Motor neuron (in vitro differentiated cells): ENCODE results near the gene TRPV6. TPM values are rescaled to one million over a fixed set of nuclear protein-coding genes. Genes with fewer than 3 reads are reported as not detected.

ENCODE experiments used
- ATAC-seq, 8 experiments: fragments of 200-7000 bp; cut with Tn5 transposase; replicated peaks in 6 of 8; 2 replicates each; pipeline ENCODE4 v1.8.0; 2021; ENCODE audit warnings: mild to moderate bottlenecking in 8 of 8, moderate library complexity in 8 of 8
- H3K27ac ChIP-seq, 2 donors: fragments of 250-450 bp; sonication (Bioruptor Pico); 2 replicates each; pipeline ENCODE4 v1.9.0; 2021; ENCODE audit warnings: antibody characterized with exemption in 2 of 2, mild to moderate bottlenecking in 2 of 2, moderate library complexity in 1 of 2
- H3K4me1 ChIP-seq, 2 donors: fragments of 250-450 bp; sonication (Bioruptor Pico); replicated peaks in 1 of 2; 2 replicates each; pipeline ENCODE4 v1.6.1; 2021; ENCODE audit warnings: antibody characterized with exemption in 2 of 2, mild to moderate bottlenecking in 2 of 2, moderate library complexity in 1 of 2
- H3K4me3 ChIP-seq, 5 donors: fragments of 250-450 bp; sonication (Bioruptor Pico); 2 replicates each; pipeline ENCODE4 v1.9.0; 2021; ENCODE audit warnings: antibody characterized with exemption in 5 of 5, mild to moderate bottlenecking in 5 of 5, moderate library complexity in 4 of 5
- WGBS, 10 experiments: fragments of 450-650 bp; shearing (Covaris generic); methylation state at CpG; one replicate each; pipeline ENCODE4 v1.0.0; 2022; 5-methylcytosine and 5-hydroxymethylcytosine counted together
- in situ Hi-C, 9 experiments: fragments of 400-800 bp; cut with MboI; loops; one replicate each; pipeline ENCODE4 v1.15.0; 2021; ENCODE audit warnings: low sequenced_read_pairs in 9 of 9, low pct_unique_long_range_greater_than_20kb in 2 of 9; ENCODE audit not compliant: unreplicated experiment in 9 of 9
- total RNA-seq, 8 experiments: library from RNA; unstranded; fragments of 300-600 nt; gene quantifications; 2 replicates each; pipeline versions ENCODE4 v1.2.3 to v1.2.4, GENCODE V29; 2022

Gene TRPV6
- total RNA-seq, 8 experiments from 2014 or later = 0.07 to 1.7 (median 0.53) TPM

DNA sequence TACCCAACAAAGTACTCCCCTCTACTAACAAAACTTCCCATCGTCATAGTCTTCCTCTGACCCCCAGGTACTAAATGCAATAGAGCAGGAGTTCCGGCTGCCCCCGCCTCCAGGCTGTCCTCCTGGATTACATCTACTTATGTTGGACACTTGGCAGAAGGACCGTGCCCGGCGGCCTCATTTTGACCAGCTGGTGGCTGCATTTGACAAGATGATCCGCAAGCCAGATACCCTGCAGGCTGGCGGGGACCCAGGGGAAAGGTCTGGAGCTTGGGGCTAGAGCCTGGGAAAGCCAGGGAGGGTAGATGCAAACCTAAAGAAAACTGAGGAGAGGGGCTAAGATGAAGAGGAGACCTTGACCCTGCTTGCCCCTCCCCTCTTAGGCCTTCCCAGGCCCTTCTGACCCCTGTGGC, 15.4 kb downstream of the TRPV6 start:
- WGBS, 10 experiments = 0 to 100% (median 70%) methylated on average over 1 to 6 of the region's 8 CpGs; no CpG with 5 or more reads in 4 of the 10 experiments
- Histone ChIP-seq H3K4me3 (no peak overlapping the region), H3K27ac (no peak overlapping the region), H3K4me1 (no peaks in the 10 kb centered on the region)
- in situ Hi-C loops = loop anchor here in 5 of 9 experiments (25.0 kb wide), 1 partner anchor 342 kb away; the partner anchor contains the start of gene TAS2R40 (in 5 of the 5)
- ATAC-seq = no peak

DNA sequence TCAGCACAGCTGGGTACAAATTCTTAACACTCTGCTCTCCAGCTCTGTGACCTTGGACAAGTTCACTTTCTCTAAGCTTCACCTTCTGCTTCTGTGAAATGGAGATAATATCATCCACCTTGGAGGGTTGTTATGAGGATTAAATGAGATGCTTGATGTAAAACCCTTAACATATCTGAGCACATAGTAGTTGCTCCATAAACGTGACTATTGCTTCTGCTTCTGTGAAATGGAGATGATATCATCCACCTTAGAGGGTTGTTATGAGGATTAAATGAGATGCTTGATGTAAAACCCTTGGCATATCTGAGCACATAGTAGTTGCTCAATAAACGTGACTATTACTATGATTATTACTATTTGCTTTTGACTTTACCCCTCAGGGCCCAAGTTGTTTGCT, 16.1 kb downstream of the TRPV6 start:
- no peak overlapping the region for H3K27ac ChIP-seq
- in situ Hi-C loops = loop anchor here in 5 of 9 experiments (25.0 kb wide), 1 partner anchor 343 kb away; the partner anchor contains the start of gene TAS2R40 (in 5 of the 5)
- H3K4me1 ChIP-seq = no peaks in the 10 kb centered on the region
- no peak for ATAC-seq
- no peak overlapping the region for H3K4me3 ChIP-seq
- 17 to 100% (median 72%) methylated on average over 1 to 2 of the region's 2 CpGs; no CpG with 5 or more reads in 3 of the 10 experiments for WGBS, 10 experiments

DNA sequence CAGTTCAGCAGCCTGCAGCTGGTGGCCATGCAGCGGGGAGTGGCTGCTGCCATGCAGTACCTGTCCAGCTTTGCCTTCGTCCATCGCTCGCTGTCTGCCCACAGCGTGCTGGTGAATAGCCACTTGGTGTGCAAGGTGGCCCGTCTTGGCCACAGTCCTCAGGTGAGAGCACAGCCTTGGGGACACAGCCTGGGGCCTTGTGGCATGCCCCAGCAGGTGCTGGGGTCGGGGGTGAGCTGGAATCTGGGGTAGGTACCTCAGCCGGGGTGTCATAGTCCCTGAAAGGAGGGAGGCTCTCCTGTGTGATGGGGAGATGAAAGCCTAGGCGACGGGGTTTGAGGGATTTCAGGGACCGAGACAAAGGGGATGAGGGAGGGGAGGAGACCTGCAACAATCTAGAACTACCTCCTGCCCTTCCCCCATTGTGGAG, 16.5 kb downstream of the TRPV6 start:
- Histone ChIP-seq H3K4me3 (no peak overlapping the region), H3K4me1 (no peaks in the 10 kb centered on the region), H3K27ac (no peak overlapping the region)
- WGBS, 10 experiments = 76 to 100% (median 93%) methylated on average over 1 to 4 of the region's 11 CpGs; no CpG with 5 or more reads in 6 of the 10 experiments
- in situ Hi-C loops = loop anchor here in 5 of 9 experiments (25.0 kb wide), 1 partner anchor 343 kb away; the partner anchor contains the start of gene TAS2R40 (in 5 of the 5)
- no peak for ATAC-seq

DNA sequence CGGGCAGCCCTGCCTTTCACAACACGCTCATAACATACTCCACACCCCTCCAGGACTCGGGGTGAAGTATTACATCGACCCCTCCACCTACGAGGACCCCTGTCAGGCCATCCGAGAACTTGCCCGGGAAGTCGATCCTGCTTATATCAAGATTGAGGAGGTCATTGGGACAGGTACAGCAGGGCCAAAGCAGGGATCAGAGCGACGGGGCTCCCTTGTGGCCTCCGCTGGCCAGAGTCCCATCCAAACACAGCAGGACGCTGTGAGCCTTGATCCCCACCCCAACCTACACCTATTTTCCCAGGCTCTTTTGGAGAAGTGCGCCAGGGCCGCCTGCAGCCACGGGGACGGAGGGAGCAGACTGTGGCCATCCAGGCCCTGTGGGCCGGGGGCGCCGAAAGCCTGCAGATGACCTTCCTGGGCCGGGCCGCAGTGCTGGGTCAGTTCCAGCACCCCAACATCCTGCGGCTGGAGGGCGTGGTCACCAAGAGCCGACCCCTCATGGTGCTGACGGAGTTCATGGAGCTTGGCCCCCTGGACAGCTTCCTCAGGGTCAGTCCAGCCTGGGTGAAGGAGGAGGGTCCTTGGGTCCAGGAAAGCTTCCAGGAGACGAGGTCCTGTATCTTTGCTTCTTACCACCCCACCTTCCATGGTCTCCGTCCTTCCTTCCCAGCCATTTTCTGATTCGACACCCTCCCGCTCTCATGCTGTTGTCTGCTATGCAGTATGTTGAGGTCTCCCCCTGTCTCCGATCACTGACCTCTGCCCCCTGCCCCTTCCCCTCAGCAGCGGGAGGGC, 17.2 kb downstream of the TRPV6 start:
- Histone ChIP-seq H3K4me1 (no peaks in the 10 kb centered on the region), H3K4me3 (no peak overlapping the region), H3K27ac (no peak overlapping the region)
- no peak for ATAC-seq
- in situ Hi-C loops = loop anchor here in 5 of 9 experiments (25.0 kb wide), 1 partner anchor 344 kb away; the partner anchor contains the start of gene TAS2R40 (in 5 of the 5)
- 52 to 100% (median 67%) methylated on average over 1 to 4 of the region's 31 CpGs; no CpG with 5 or more reads in 7 of the 10 experiments for WGBS, 10 experiments

DNA sequence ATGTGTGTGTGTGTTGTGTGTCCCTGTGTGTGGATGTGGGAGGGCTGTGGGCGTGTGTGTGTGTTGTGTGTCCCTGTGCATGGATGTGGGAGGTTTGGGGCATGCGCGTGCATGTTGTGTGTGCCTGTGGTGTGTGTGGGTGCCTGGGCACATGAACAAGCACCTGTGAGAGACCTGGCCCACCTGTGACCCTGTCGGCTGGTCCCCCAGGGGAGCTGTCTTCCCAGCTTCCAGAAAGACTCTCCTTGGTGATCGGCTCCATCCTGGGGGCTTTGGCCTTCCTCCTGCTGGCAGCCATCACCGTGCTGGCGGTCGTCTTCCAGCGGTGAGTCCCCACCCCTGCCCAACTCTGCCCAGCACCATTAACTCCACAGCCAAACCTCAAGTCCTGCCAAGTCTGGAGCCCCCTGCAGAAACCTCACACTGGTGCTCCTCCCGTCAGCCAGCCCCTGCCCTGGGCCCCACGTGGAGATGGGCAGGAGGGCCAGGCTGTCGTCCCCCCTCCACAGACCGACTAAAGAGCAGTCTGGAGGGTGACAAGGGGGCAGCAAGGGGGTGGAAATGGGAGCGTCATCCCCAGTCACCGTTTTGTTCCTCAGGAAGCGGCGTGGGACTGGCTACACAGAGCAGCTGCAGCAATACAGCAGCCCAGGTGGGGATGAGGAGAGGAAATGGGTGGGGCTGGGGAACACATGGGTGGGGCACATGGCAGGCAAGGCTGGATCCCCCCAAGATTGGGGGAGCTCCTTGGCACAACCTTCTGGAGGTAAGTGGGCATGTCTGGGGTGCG, 18.0 kb downstream of the TRPV6 start:
- in situ Hi-C loops = loop anchor here in 5 of 9 experiments (25.0 kb wide), 1 partner anchor 345 kb away; the partner anchor contains the start of gene TAS2R40 (in 5 of the 5)
- Histone ChIP-seq H3K4me1 (peaks cover 1 to 4% of the 10 kb centered on the region in 2 donors), H3K27ac (no peak overlapping the region), H3K4me3 (no peak overlapping the region)
- no peak for ATAC-seq
- WGBS, 10 experiments = 60 to 100% (median 90%) methylated on average over 1 to 4 of the region's 18 CpGs; no CpG with 5 or more reads in 6 of the 10 experiments

DNA sequence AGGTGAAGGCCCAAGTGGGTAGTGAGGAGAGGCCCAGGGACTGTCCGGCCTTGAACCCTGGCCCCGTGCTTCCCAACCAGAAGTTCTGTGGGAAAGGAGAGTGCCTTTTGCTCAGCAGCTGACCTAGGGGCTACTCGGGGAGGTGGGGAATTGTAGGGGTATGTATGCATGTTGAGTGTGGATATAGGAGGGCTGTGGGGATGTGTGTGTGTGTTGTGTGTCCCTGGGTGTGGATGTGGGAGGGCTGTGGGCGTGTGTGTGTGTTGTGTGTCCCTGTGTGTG, 18.5 kb downstream of the TRPV6 start:
- Histone ChIP-seq H3K27ac (no peak overlapping the region), H3K4me3 (no peak overlapping the region), H3K4me1 (peaks cover 4 to 7% of the 10 kb centered on the region in 2 donors)
- ATAC-seq = no peak
- in situ Hi-C loops = loop anchor here in 5 of 9 experiments (25.0 kb wide), 1 partner anchor 345 kb away; the partner anchor contains the start of gene TAS2R40 (in 5 of the 5)
- WGBS, 10 experiments = 40% methylated on average over 1 of the region's 4 CpGs; no CpG with 5 or more reads in 9 of the 10 experiments

DNA sequence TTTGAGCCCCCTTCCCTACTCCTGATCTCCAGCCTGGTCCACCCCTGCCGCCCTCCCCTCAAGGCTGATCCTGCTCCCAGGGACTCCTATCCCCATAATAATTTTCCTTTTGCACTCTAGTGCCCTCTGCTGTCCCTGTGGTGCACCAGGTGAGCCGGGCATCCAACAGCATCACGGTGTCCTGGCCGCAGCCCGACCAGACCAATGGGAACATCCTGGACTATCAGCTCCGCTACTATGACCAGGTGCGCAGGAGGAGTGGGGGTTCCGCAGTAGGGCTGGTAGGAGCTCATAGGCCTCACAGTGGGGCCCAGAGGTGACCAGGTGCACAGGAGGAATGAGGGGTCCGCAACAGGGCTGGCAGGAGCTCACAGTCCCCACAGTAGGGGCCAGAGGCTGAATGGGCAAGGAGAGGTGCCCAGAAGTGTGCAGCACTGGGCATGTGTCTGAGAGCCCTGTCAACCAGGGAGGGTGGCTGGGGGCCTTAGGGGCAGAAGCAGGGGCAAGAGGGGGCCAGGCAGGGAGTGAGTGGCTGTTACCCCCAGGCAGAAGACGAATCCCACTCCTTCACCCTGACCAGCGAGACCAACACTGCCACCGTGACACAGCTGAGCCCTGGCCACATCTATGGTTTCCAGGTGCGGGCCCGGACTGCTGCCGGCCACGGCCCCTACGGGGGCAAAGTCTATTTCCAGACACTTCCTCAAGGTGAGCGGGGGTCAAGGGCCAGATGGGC, 19.0 kb downstream of the TRPV6 start:
- Histone ChIP-seq H3K27ac (no peak overlapping the region), H3K4me1 (peaks cover 4 to 7% of the 10 kb centered on the region in 2 donors), H3K4me3 (no peak overlapping the region)
- WGBS, 10 experiments = 37 to 60% (median 47%) methylated on average over 2 to 6 of the region's 18 CpGs; no CpG with 5 or more reads in 6 of the 10 experiments
- peak; percentile 40 to 82 (median 61) for ATAC-seq
- in situ Hi-C loops = loop anchor here in 5 of 9 experiments (25.0 kb wide), 1 partner anchor 346 kb away; the partner anchor contains the start of gene TAS2R40 (in 5 of the 5)

DNA sequence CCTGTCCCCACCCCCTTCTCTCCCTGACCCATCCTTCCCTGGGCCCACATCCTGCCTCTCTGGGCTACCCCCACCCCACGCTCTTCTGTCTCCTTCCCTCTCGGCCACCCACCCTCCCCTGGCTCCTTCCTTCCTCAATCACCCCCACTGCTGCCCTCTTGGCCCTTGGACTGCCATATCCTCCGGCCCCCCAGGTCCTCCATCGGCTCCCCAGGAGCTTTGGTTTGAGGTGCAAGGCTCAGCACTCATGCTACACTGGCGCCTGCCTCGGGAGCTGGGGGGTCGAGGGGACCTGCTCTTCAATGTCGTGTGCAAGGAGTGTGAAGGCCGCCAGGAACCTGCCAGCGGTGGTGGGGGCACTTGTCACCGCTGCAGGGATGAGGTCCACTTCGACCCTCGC, 19.8 kb downstream of the TRPV6 start:
- no peak overlapping the region for H3K27ac ChIP-seq
- WGBS, 10 experiments = 60 to 64% (median 63%) methylated on average over 1 to 4 of the region's 13 CpGs; no CpG with 5 or more reads in 7 of the 10 experiments
- no peak for ATAC-seq
- peaks cover 4 to 7% of the 10 kb centered on the region in 2 donors for H3K4me1 ChIP-seq
- no peak overlapping the region for H3K4me3 ChIP-seq
- in situ Hi-C loops = loop anchor here in 5 of 9 experiments (25.0 kb wide), 1 partner anchor 347 kb away; the partner anchor contains the start of gene TAS2R40 (in 5 of the 5)

DNA sequence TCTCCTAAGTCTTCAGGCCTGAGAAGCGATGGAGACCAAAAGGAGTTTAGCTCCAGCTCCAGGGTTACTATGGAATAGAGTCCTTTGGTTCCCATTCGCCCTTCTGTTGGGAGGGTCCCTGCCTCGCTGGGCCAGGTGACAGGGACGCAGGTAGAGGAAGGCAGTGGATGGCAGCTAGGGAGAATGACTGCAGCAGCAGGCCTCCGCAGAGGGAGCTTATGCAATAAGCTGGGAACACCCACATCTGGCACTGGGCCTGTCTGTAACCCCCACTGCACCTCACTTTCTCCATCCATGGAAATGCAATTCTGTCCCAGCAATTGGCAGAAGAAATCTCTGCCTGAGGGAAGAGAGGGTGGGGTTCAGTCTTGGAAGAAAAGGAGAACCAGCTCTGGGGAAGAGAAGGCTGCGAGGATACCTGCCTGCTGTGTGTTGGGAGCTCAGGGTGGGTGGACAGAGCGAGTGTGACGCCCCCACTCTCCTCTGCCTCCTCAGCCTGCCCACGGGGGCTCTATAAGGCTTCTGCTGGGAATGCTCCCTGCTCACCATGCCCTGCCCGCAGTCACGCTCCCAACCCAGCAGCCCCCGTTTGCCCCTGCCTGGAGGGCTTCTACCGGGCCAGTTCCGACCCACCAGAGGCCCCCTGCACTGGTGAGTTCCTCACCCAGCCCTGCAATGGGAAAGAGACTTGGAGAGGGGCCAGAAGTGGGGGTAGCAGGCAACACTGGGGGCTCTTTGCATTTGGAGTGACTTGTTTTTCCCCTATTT, 20.4 kb downstream of the TRPV6 start:
- in situ Hi-C loops = loop anchor here in 5 of 9 experiments (25.0 kb wide), 1 partner anchor 347 kb away; the partner anchor contains the start of gene TAS2R40 (in 5 of the 5)
- peak in 3 of 8 experiments; percentile 72 to 83 (median 77) for ATAC-seq
- Histone ChIP-seq H3K4me3 (no peak overlapping the region), H3K27ac (no peak overlapping the region), H3K4me1 (peaks cover 4 to 7% of the 10 kb centered on the region in 2 donors)
- WGBS, 10 experiments = 50 to 100% (median 89%) methylated on average over 2 to 5 of the region's 14 CpGs; no CpG with 5 or more reads in 3 of the 10 experiments

DNA sequence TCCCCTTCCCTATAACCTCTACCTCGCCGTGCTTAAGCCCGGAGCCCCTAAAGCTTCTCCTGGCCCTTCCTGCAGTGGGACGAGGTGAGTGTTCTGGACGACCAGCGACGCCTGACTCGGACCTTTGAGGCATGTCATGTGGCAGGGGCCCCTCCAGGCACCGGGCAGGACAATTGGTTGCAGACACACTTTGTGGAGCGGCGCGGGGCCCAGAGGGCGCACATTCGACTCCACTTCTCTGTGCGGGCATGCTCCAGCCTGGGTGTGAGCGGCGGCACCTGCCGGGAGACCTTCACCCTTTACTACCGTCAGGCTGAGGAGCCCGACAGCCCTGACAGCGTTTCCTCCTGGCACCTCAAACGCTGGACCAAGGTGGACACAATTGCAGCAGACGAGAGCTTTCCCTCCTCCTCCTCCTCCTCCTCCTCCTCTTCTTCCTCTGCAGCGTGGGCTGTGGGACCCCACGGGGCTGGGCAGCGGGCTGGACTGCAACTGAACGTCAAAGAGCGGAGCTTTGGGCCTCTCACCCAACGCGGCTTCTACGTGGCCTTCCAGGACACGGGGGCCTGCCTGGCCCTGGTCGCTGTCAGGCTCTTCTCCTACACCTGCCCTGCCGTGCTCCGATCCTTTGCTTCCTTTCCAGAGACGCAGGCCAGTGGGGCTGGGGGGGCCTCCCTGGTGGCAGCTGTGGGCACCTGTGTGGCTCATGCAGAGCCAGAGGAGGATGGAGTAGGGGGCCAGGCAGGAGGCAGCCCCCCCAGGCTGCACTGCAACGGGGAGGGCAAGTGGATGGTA, 21.5 kb downstream of the TRPV6 start:
- WGBS, 10 experiments = 65 to 90% (median 81%) methylated on average over 6 to 15 of the region's 37 CpGs; no CpG with 5 or more reads in 6 of the 10 experiments
- Histone ChIP-seq H3K27ac (no peak overlapping the region), H3K4me1 (peaks cover 4 to 7% of the 10 kb centered on the region in 2 donors), H3K4me3 (no peak overlapping the region)
- no peak for ATAC-seq
- in situ Hi-C loops = loop anchor here in 5 of 9 experiments (25.0 kb wide), 1 partner anchor 348 kb away; the partner anchor contains the start of gene TAS2R40 (in 5 of the 5)
